ENCODE measurements around the gene BFSP1. TPM values are rescaled to one million over a fixed set of nuclear protein-coding genes. Genes with fewer than 3 reads are reported as not detected.

Gene BFSP1
- total RNA-seq, 1 donor from 2014 or later: 9.6 TPM

GRCh38 chr20:17572034-17572638 lies 41.0 kb upstream of the BFSP1 start:
- DNase-seq (ENCODE audit: low spot score): no peak
- Mint-ChIP-seq H3K27ac (ENCODE audit: unreplicated experiment) (peak overlapping the region; percentile 85), H3K4me3 (ENCODE audit: unreplicated experiment) (peak overlapping the region; percentile 86), H3K9me3 (ENCODE audit: low read depth) (no peaks in the 10 kb centered on the region), H3K36me3 (ENCODE audit: low read depth) (peaks cover 35% of the 10 kb centered on the region), H3K4me1 (ENCODE audit: low read depth) (peaks cover 64% of the 10 kb centered on the region), H3K27me3 (ENCODE audit: low read depth) (no peaks in the 10 kb centered on the region)
- no peak for TF ChIP-seq CTCF (IDR thresholded peaks at IDR 0.05)

GRCh38 chr20:17571153-17571527 lies 40.0 kb upstream of the BFSP1 start:
- H3K27ac Mint-ChIP-seq (ENCODE audit: unreplicated experiment): peak overlapping the region; percentile 93
- no peak for TF ChIP-seq CTCF (IDR thresholded peaks at IDR 0.05)
- H3K4me1 Mint-ChIP-seq (ENCODE audit: low read depth): peaks cover 61% of the 10 kb centered on the region
- no peaks in the 10 kb centered on the region for H3K27me3 Mint-ChIP-seq (ENCODE audit: low read depth)
- no peak for DNase-seq (ENCODE audit: low spot score)
- H3K36me3 Mint-ChIP-seq (ENCODE audit: low read depth): peaks cover 33% of the 10 kb centered on the region
- no peaks in the 10 kb centered on the region for H3K9me3 Mint-ChIP-seq (ENCODE audit: low read depth)
- peak overlapping the region; percentile 86 for H3K4me3 Mint-ChIP-seq (ENCODE audit: unreplicated experiment)

- Mint-ChIP-seq H3K36me3 (ENCODE audit: low read depth) (peaks cover 28% of the 10 kb centered on the region), H3K9me3 (ENCODE audit: low read depth) (no peaks in the 10 kb centered on the region), H3K4me1 (ENCODE audit: low read depth) (peaks cover 61% of the 10 kb centered on the region), H3K27me3 (ENCODE audit: low read depth) (no peaks in the 10 kb centered on the region), H3K4me3 (ENCODE audit: unreplicated experiment) (peak overlapping the region; percentile 86), H3K27ac (ENCODE audit: unreplicated experiment) (peak overlapping the region; percentile 93)
- peak; percentile 51 for TF ChIP-seq CTCF (IDR thresholded peaks at IDR 0.05)
- DNase-seq (ENCODE audit: low spot score): no peak
Measured at GRCh38 chr20:17570347-17571152, 39.4 kb upstream of the BFSP1 start.

- H3K36me3 Mint-ChIP-seq (ENCODE audit: low read depth): peaks cover 24% of the 10 kb centered on the region
- peak within 1 kb of the TSS; percentile 98 for H3K27ac Mint-ChIP-seq (ENCODE audit: unreplicated experiment)
- DNase-seq (ENCODE audit: low spot score): peak; percentile 99
- no peaks in the 10 kb centered on the region for H3K9me3 Mint-ChIP-seq (ENCODE audit: low read depth)
- peak within 1 kb of the TSS; percentile 86 for H3K4me3 Mint-ChIP-seq (ENCODE audit: unreplicated experiment)
- no peaks in the 10 kb centered on the region for H3K27me3 Mint-ChIP-seq (ENCODE audit: low read depth)
- TF ChIP-seq CTCF (IDR thresholded peaks at IDR 0.05): no peak
- H3K4me1 Mint-ChIP-seq (ENCODE audit: low read depth): peaks cover 61% of the 10 kb centered on the region
Measured at GRCh38 chr20:17569616-17570346, 38.6 kb upstream of the BFSP1 start, which contains the start of gene DSTN. TSS of gene DSTN (plus strand) at chr20:17570075. CDS start at chr20:17570209, 134 bp downstream.

- Mint-ChIP-seq H3K4me1 (ENCODE audit: low read depth) (peaks cover 62% of the 10 kb centered on the region), H3K4me3 (ENCODE audit: unreplicated experiment) (peak overlapping the region; percentile 86), H3K36me3 (ENCODE audit: low read depth) (peaks cover 21% of the 10 kb centered on the region), H3K27ac (ENCODE audit: unreplicated experiment) (peak overlapping the region; percentile 98), H3K27me3 (ENCODE audit: low read depth) (no peaks in the 10 kb centered on the region), H3K9me3 (ENCODE audit: low read depth) (no peaks in the 10 kb centered on the region)
- no peak for TF ChIP-seq CTCF (IDR thresholded peaks at IDR 0.05)
- peak; percentile 98 for DNase-seq (ENCODE audit: low spot score)
Measured at GRCh38 chr20:17568972-17569521, 37.9 kb upstream of the BFSP1 start.
